Measurements from ENCODE around the gene ASCL5. TPM values are rescaled to one million over a fixed set of nuclear protein-coding genes. Genes with fewer than 3 reads are reported as not detected.
A peak's percentile ranks its signal among the peaks of the same experiment; 100 is the strongest.

The ASCL5 gene
- total RNA-seq, 6 experiments from 2014 or later = not detected

- Mint-ChIP-seq H3K27ac (no peak overlapping the region), H3K4me1 (ENCODE audit: low read depth) (peaks cover 30% of the 10 kb centered on the region), H3K36me3 (ENCODE audit: low read depth) (peaks cover 34% of the 10 kb centered on the region), H3K27me3 (ENCODE audit: insufficient read depth) (no peaks in the 10 kb centered on the region; the same call in 1 of the 2 replicates), H3K4me3 (no peak overlapping the region), H3K9me3 (no peaks in the 10 kb centered on the region)
- no peak for TF ChIP-seq CTCF (IDR thresholded peaks at IDR 0.05)
- DNase-seq = no peak
Observed at GRCh38 chr1:201139756-201140155, 12.8 kb upstream of the ASCL5 start.

GRCh38 chr1:201139306-201139705 is 12.3 kb upstream of the ASCL5 start:
- Mint-ChIP-seq H3K36me3 (ENCODE audit: low read depth) (peaks cover 34% of the 10 kb centered on the region), H3K4me1 (ENCODE audit: low read depth) (peaks cover 30% of the 10 kb centered on the region), H3K27me3 (ENCODE audit: insufficient read depth) (no peaks in the 10 kb centered on the region; the same call in 1 of the 2 replicates), H3K9me3 (no peaks in the 10 kb centered on the region), H3K4me3 (no peak overlapping the region), H3K27ac (no peak overlapping the region)
- no peak for DNase-seq
- TF ChIP-seq CTCF (IDR thresholded peaks at IDR 0.05) = no peak

DNA sequence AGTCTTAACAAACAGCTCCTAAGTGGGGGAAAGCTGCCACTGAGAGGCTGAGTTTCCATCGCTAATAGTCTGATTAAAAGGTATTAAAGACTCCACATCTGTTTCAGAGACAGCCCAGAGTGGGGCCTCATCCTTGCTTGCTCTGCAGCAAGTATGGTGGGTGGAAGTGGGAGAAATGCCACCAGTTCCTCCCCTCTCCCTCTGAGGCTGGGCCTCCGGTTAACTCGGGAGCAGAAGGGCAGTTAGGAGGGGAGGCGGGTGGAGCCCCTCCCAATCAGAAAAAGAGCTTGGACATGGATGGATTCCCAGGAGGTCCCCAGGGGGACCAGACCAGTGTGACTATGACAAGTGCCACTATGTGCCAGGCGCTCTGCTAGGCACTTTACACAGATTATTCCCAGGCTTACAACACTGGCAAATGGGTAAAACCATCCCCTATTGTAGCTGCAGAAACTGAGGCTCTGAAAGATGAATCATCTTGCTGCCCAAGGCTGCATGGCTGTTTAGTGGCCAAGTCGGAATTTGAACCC is 11.4 kb upstream of the ASCL5 start:
- peak overlapping the region; percentile 73 for H3K27ac Mint-ChIP-seq
- TF ChIP-seq CTCF (IDR thresholded peaks at IDR 0.05) = no peak
- DNase-seq = no peak
- H3K27me3 Mint-ChIP-seq (ENCODE audit: insufficient read depth) = no peaks in the 10 kb centered on the region; the same call in 1 of the 2 replicates
- peaks cover 25% of the 10 kb centered on the region for H3K36me3 Mint-ChIP-seq (ENCODE audit: low read depth)
- H3K9me3 Mint-ChIP-seq = no peaks in the 10 kb centered on the region
- peaks cover 30% of the 10 kb centered on the region for H3K4me1 Mint-ChIP-seq (ENCODE audit: low read depth)
- no peak overlapping the region for H3K4me3 Mint-ChIP-seq

DNA sequence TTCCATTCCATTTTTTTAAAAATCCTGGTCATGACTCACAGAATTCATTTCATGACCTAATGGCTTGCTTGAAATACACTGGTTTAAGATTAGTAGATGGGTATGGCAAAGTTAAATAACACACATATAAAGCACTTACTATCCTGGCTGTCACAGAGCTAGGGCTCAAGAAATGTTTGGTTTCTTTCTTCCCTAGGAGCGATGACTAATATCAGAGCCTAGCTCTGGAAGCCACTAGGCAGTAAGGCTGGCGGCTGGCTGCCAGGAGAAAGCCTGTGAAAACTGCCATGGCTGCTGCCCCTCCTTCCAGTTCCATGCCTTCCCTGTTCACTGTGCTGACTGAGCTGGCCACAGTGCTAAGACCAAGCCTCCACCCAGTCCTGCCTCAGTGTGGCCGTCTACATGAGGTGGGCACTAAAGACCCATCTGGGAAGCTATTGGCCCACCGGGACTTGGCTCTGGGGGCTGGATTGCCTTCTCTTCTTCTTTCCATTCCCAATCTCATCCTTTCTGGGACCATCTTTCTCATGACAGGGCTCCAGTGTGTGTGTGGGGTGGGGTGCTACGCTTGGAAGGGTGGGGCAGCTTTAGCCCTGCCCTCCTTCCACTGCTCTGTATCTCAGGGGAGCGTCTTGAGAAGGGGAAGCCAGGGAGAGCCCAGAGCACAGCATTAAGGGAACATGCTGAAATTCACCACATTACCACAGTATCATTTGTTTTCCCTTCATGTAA is 10.8 kb upstream of the ASCL5 start:
- Mint-ChIP-seq H3K36me3 (ENCODE audit: low read depth) (peaks cover 21% of the 10 kb centered on the region), H3K27ac (peak overlapping the region; percentile 73), H3K4me3 (no peak overlapping the region), H3K4me1 (ENCODE audit: low read depth) (peaks cover 30% of the 10 kb centered on the region), H3K9me3 (no peaks in the 10 kb centered on the region), H3K27me3 (ENCODE audit: insufficient read depth) (peaks cover 1% of the 10 kb centered on the region)
- TF ChIP-seq CTCF (IDR thresholded peaks at IDR 0.05) = no peak
- peak; percentile 96 for DNase-seq

DNA sequence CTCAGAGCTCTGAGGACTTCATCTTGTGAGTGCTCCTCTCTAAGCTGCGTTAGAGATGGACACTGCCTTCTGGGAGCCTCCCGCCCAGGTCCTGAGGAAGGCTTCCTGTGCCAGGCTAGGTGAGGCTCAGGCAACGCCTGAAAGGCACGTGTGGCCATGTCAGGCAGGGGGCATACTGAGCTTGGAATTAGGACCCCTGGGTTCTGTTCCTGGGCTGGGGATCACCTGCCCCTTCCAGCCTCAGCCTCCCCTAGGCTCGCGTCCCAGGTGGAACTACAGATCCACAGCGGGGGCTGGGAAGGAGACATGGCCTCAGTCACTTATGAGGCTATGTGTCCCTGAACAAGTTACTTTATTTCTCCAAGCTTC is 10.0 kb upstream of the ASCL5 start:
- H3K27ac Mint-ChIP-seq = peak overlapping the region; percentile 73
- H3K9me3 Mint-ChIP-seq = no peaks in the 10 kb centered on the region
- DNase-seq = no peak
- H3K4me1 Mint-ChIP-seq (ENCODE audit: low read depth) = peaks cover 30% of the 10 kb centered on the region
- TF ChIP-seq CTCF (IDR thresholded peaks at IDR 0.05) = no peak
- peaks cover 18% of the 10 kb centered on the region for H3K36me3 Mint-ChIP-seq (ENCODE audit: low read depth)
- H3K4me3 Mint-ChIP-seq = no peak overlapping the region
- H3K27me3 Mint-ChIP-seq (ENCODE audit: insufficient read depth) = peaks cover 1% of the 10 kb centered on the region

Measured in HFFc6 (cell line).